Effector CD8-positive, alpha-beta T cell (primary cell): ENCODE results near the gene PLTP.
"Not testable (repeated sequence)": the region's sequence is repeated elsewhere in the genome, so short reads cannot be mapped to it uniquely, and the experiment has no call there.

ENCODE experiments used
- DNase-seq: peaks from one replicate; lab custom pipeline; 2025; lab: John Stamatoyannopoulos, UW

Gene PLTP

GRCh38 chr20:45944151-45944964 lies 32.4 kb upstream of the PLTP start:
- no peak for DNase-seq

- DNase-seq: no peak
Observed at GRCh38 chr20:45943613-45944012, 31.7 kb upstream of the PLTP start.

- no peak for DNase-seq
Observed at GRCh38 chr20:45940469-45940868, 28.5 kb upstream of the PLTP start.

- DNase-seq: no peak
Observed at GRCh38 chr20:45940053-45940452, 28.1 kb upstream of the PLTP start.

- no peak for DNase-seq
Observed at GRCh38 chr20:45938727-45939438, 26.9 kb upstream of the PLTP start.

GRCh38 chr20:45937765-45938164 lies 25.8 kb upstream of the PLTP start:
- DNase-seq: no peak

GRCh38 chr20:45935416-45936046 lies 23.6 kb upstream of the PLTP start:
- no peak for DNase-seq

- DNase-seq: peak; percentile 98
Observed at GRCh38 chr20:45934586-45935415, 22.8 kb upstream of the PLTP start, which contains the start of gene PCIF1. Gene PCIF1, plus strand, starts transcription at chr20:45934683. Its CDS starts 4,317 bp downstream, at chr20:45939000.

- DNase-seq: peak; percentile 62
Observed at GRCh38 chr20:45934046-45934585, 22.2 kb upstream of the PLTP start.

- DNase-seq: peak; percentile 38
Observed at GRCh38 chr20:45933266-45934045, 21.5 kb upstream of the PLTP start.

- DNase-seq: not testable (repeated sequence)
Observed at GRCh38 chr20:45931680-45932079, 19.7 kb upstream of the PLTP start.

GRCh38 chr20:45927071-45927878 lies 15.3 kb upstream of the PLTP start:
- DNase-seq: no peak

- no peak for DNase-seq
Observed at GRCh38 chr20:45926731-45927070, 14.7 kb upstream of the PLTP start.

- no peak for DNase-seq
Observed at GRCh38 chr20:45925821-45926506, 14.0 kb upstream of the PLTP start.

GRCh38 chr20:45924391-45925261 lies 12.7 kb upstream of the PLTP start:
- DNase-seq: no peak

GRCh38 chr20:45921337-45922189 lies 9.6 kb upstream of the PLTP start:
- no peak for DNase-seq
